MM.1S (cell line): ENCODE data around the gene EOLA2.
A peak's percentile ranks its signal among the peaks of the same experiment; 100 is the strongest.
"Not testable (repeated sequence)": the region's sequence is repeated elsewhere in the genome, so short reads cannot be mapped to it uniquely, and the experiment has no call there.

Experiments used
- DNase-seq: peaks from one replicate; pipeline ENCODE4 v3.0.0-alpha.2; 2015
- H2AFZ ChIP-seq: fragments of 300-600 bp; sonication (generic); 2 replicates; pipeline ENCODE4 v1.6.0; 2016; ENCODE audit warnings: antibody characterized with exemption, low read length
- H3F3A ChIP-seq: fragments of 300-600 bp; sonication (generic); 2 replicates; pipeline ENCODE4 v1.6.1; 2016; ENCODE audit warnings: mild to moderate bottlenecking, antibody characterized with exemption, low read length, moderate library complexity, mixed read lengths; ENCODE audit not compliant: insufficient read depth
- H3K27ac ChIP-seq: fragments of 300-600 bp; sonication (generic); 2 replicates; pipeline ENCODE4 v1.5.1; 2016; ENCODE audit warnings: mild to moderate bottlenecking, low read length
- H3K27me3 ChIP-seq: fragments of 300-600 bp; sonication (generic); replicated peaks from 2 replicates; pipeline ENCODE4 v1.6.0; 2016; ENCODE audit warnings: low read length; ENCODE audit not compliant: insufficient read depth
- H3K36me3 ChIP-seq: fragments of 300-600 bp; sonication (generic); replicated peaks from 2 replicates; pipeline ENCODE4 v1.6.1; 2016; ENCODE audit warnings: mild to moderate bottlenecking, low read length, mixed read lengths; ENCODE audit not compliant: insufficient read depth
- H3K4me1 ChIP-seq: fragments of 300-600 bp; sonication (generic); 2 replicates; pipeline ENCODE4 v1.6.1; 2016; ENCODE audit warnings: low read length, mixed read lengths
- H3K4me2 ChIP-seq: fragments of 300-600 bp; sonication (generic); 2 replicates; pipeline ENCODE4 v1.6.0; 2016; ENCODE audit warnings: low read depth, low read length
- H3K4me3 ChIP-seq: fragments of 300-600 bp; sonication (generic); 2 replicates; pipeline ENCODE4 v1.5.1; 2016; ENCODE audit warnings: low read length, mixed read lengths
- H3K79me2 ChIP-seq: fragments of 300-600 bp; sonication (generic); 2 replicates; pipeline ENCODE4 v1.6.1; 2016; ENCODE audit warnings: mixed run types, low read length, mixed read lengths
- H3K9ac ChIP-seq: fragments of 300-600 bp; sonication (generic); 2 replicates; pipeline ENCODE4 v1.6.1; 2016; ENCODE audit warnings: low read length, mixed read lengths
- H3K9me2 ChIP-seq: fragments of 300-600 bp; sonication (generic); replicated peaks from 2 replicates; pipeline ENCODE4 v1.6.1; 2016; ENCODE audit warnings: mild to moderate bottlenecking, low read length, mixed read lengths; ENCODE audit not compliant: insufficient read depth
- H3K9me3 ChIP-seq: fragments of 300-600 bp; sonication (generic); replicated peaks from 2 replicates; pipeline ENCODE4 v1.6.1; 2016; ENCODE audit warnings: mild to moderate bottlenecking, low read length, mixed read lengths; ENCODE audit not compliant: insufficient read depth
- H4K20me1 ChIP-seq: fragments of 300-600 bp; sonication (generic); 2 replicates; pipeline ENCODE4 v1.6.1; 2016; ENCODE audit warnings: mild to moderate bottlenecking, low read length, moderate library complexity, mixed read lengths; ENCODE audit not compliant: insufficient read depth
- CTCF ChIP-seq: fragments of 300-600 bp; sonication (generic); IDR thresholded peaks from 2 replicates; pipeline ENCODE4 v1.5.1; 2016; ENCODE audit warnings: antibody characterized with exemption, low read length, mixed read lengths
- EZH2 ChIP-seq: fragments of 300-600 bp; sonication (generic); optimal IDR thresholded peaks from 2 replicates; pipeline ENCODE3; 2017; ENCODE audit warnings: low read depth, mild to moderate bottlenecking, antibody characterized with exemption, low read length, mixed read lengths
- EZH2phosphoT487 ChIP-seq: fragments of 300-600 bp; sonication (generic); IDR thresholded peaks from 2 replicates; pipeline ENCODE4 v1.6.1; 2018; ENCODE audit warnings: antibody characterized with exemption, low read length

The EOLA2 gene

GRCh38 chrX:149938881-149939654 lies 777 bp upstream of the EOLA2 start:
- Histone ChIP-seq H2AFZ (no peak overlapping the region), H3K4me2 (no peak overlapping the region), H3K9me3 (no peaks in the 10 kb centered on the region), H3K79me2 (peaks cover 11% of the 10 kb centered on the region), H3K36me3 (no peaks in the 10 kb centered on the region), H3F3A (no peaks in the 10 kb centered on the region), H3K27ac (peak overlapping the region; percentile 88), H4K20me1 (no peaks in the 10 kb centered on the region), H3K4me3 (no peak overlapping the region; the same call in 1 of the 2 replicates), H3K9ac (no peak overlapping the region), H3K4me1 (no peaks in the 10 kb centered on the region), H3K27me3 (no peaks in the 10 kb centered on the region), H3K9me2 (no peaks in the 10 kb centered on the region)
- TF ChIP-seq EZH2phosphoT487 (no peak), EZH2 (no peak), CTCF (no peak)
- peak; percentile 83 for DNase-seq

DNA sequence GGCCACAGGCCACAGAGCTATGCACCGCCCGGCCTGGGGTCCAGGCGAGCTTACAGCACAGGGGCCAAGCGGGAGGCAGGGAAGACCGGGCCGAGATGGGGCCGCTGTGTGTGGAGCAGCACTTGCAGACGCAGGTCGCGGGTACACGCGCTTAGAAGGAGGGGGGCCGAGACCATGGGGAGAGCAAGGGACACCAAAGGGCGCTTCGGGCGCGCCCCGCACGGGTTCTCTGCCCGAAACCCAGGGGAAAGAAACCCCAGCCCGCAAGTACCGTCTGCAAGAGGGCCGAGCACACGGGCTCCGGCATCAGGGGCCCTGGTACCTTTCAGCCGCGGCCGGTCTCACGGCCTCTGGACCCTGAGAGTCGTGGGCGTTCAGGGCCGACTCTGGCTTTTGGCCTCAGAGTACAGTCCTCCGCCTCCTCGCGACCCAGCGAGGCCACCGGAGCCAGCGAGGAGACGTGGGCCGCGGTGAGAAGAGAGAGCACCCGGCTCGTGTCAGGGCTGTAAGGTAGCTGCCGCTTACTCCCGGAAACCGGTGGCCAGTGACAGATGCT lies 342 bp downstream of the EOLA2 start:
- H3K4me1 ChIP-seq, result no peaks in the 10 kb centered on the region
- TF ChIP-seq CTCF, result no peak
- no peak for TF ChIP-seq EZH2
- no peaks in the 10 kb centered on the region for H4K20me1 ChIP-seq
- H3K9me3 ChIP-seq, result no peaks in the 10 kb centered on the region
- peak overlapping the region; percentile 61; the same call in 1 of the 2 replicates for H2AFZ ChIP-seq
- no peaks in the 10 kb centered on the region for H3K9me2 ChIP-seq
- peak overlapping the region; percentile 84 for H3K4me3 ChIP-seq
- peaks cover 11% of the 10 kb centered on the region for H3K79me2 ChIP-seq
- peak overlapping the region; percentile 88 for H3K9ac ChIP-seq
- no peaks in the 10 kb centered on the region for H3F3A ChIP-seq
- no peaks in the 10 kb centered on the region for H3K27me3 ChIP-seq
- peak overlapping the region; percentile 88 for H3K27ac ChIP-seq
- peak; percentile 7 for DNase-seq
- peak overlapping the region; percentile 74 for H3K4me2 ChIP-seq
- H3K36me3 ChIP-seq, result no peaks in the 10 kb centered on the region

DNA sequence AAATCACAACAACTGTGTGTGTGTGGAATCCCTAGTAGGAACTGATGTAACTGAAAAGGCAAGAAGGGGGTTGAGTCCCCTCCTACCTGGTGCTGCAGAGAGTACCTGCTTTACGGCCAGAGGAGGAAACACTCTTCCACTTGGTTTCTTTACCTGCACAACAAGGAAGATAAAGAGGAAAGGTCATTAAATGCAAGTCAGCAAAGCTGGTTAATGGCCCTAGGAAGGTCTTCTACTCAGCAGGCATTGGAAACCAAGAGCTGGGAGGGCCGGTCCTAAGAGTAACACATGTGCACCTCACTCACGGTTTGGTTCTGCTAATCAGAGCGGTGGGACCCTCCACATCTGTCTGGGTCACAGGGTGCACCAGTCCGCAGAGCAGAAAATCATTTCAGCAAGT lies 963 bp downstream of the EOLA2 start:
- not testable (repeated sequence) for DNase-seq, H3K9me2 ChIP-seq, H3K4me1 ChIP-seq, H3K9me3 ChIP-seq, H3K27ac ChIP-seq, H4K20me1 ChIP-seq, H3K36me3 ChIP-seq, H3K27me3 ChIP-seq, H2AFZ ChIP-seq, H3F3A ChIP-seq
- Histone ChIP-seq H3K79me2 (peaks cover 11% of the 10 kb centered on the region), H3K4me3 (peak overlapping the region; percentile 84), H3K9ac (peak overlapping the region; percentile 88), H3K4me2 (peak overlapping the region; percentile 74)

GRCh38 chrX:149933547-149933946 lies 4.7 kb downstream of the EOLA2 start:
- H3K36me3 ChIP-seq, result not testable (repeated sequence)

DNA sequence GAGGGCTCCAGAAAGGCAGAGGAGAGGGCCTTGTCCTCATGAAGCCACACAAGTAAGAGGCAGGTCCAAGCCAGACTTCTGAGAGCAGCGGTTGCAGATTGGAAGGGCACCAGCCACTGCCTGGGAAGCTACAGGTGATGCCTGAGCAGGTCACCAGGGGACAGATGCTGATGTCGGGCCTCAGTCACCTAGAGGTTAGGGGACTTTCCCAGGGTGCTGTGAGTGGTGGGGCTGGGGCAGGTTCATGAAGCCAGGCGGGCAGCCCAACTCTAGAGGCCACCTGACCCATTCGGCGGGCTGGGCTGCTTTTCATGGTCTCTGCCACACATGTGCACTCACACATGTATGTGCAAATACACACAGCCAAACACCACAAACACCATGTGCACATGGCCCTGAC lies 5.3 kb downstream of the EOLA2 start:
- not testable (repeated sequence) for DNase-seq, H2AFZ ChIP-seq, H3K9me2 ChIP-seq, H3K9me3 ChIP-seq, H3K79me2 ChIP-seq, H3K4me1 ChIP-seq, H3K9ac ChIP-seq, H3K27me3 ChIP-seq, H3K27ac ChIP-seq, H3K36me3 ChIP-seq, H4K20me1 ChIP-seq, H3K4me2 ChIP-seq, H3K4me3 ChIP-seq, H3F3A ChIP-seq

More at GRCh38 chrX:149933547-149933946, 4.7 kb downstream of the EOLA2 start:
- H3K9ac ChIP-seq, H3K9me3 ChIP-seq, H3K27me3 ChIP-seq, H3K9me2 ChIP-seq, H4K20me1 ChIP-seq, H3F3A ChIP-seq, DNase-seq, H3K4me1 ChIP-seq, H3K4me3 ChIP-seq, H2AFZ ChIP-seq, H3K27ac ChIP-seq, H3K4me2 ChIP-seq: not testable (repeated sequence)
- peaks cover 11% of the 10 kb centered on the region for H3K79me2 ChIP-seq

- not testable (repeated sequence) for H3K27ac ChIP-seq, H3K27me3 ChIP-seq, H3K4me3 ChIP-seq, H3K9me2 ChIP-seq, H4K20me1 ChIP-seq, H2AFZ ChIP-seq, H3K9ac ChIP-seq, H3K9me3 ChIP-seq, H3K4me2 ChIP-seq, H3K4me1 ChIP-seq, H3F3A ChIP-seq, H3K79me2 ChIP-seq, DNase-seq, H3K36me3 ChIP-seq
These were observed 6.1 kb downstream of the EOLA2 start for GRCh38 chrX:149932150-149932549.
